H1 (cell line): ENCODE results near the gene BTF3L4. TPM values are rescaled to one million over a fixed set of nuclear protein-coding genes. Genes with fewer than 3 reads are reported as not detected.

ENCODE experiments used
- CTCF ChIA-PET: fragments of 300-600 bp; sonication (Branson Sonifier 250); formaldehyde crosslinking; loops from one replicate; lab custom pipeline; 2021; ENCODE audit not compliant: partially characterized antibody; lab: Charles Lee
- POLR2A ChIA-PET: fragments of 300-600 bp; sonication (Branson Sonifier 250); formaldehyde crosslinking; loops from one replicate; lab custom pipeline; 2021; ENCODE audit warnings: inconsistent platforms; ENCODE audit not compliant: partially characterized antibody; lab: Charles Lee
- DNase-seq, 2 experiments: peaks; one replicate each; pipeline versions ENCODE4 v3.0.0 to v3.0.0-alpha.2; 2010 to 2022; ENCODE audit warnings: low spot score in 2 of 2, low read depth in 1 of 2, mixed read lengths in 1 of 2
- FAIRE-seq: peaks from 2 replicates; lab custom pipeline; 2011; peaks lifted over from hg19 to GRCh38; lab: Jason Lieb, UNC
- H2AFZ ChIP-seq: 2 replicates; pipeline ENCODE4 v1.8.1; 2012; ENCODE audit warnings: low read length, inconsistent platforms
- H2AK5ac ChIP-seq: 2 replicates; pipeline ENCODE4 v1.6.1; 2013; ENCODE audit warnings: low read depth, low read length
- H2BK120ac ChIP-seq: replicated peaks from 2 replicates; pipeline ENCODE3; 2013; ENCODE audit warnings: low read depth, low read length, inconsistent platforms
- H2BK12ac ChIP-seq: 2 replicates; pipeline ENCODE4 v1.6.1; 2013; ENCODE audit warnings: low read depth, low read length
- H2BK15ac ChIP-seq: 2 replicates; pipeline ENCODE4 v1.6.1; 2013; ENCODE audit warnings: low read length
- H2BK20ac ChIP-seq: 2 replicates; pipeline ENCODE4 v1.6.1; 2013; ENCODE audit warnings: low read length
- H2BK5ac ChIP-seq: 2 replicates; pipeline ENCODE4 v1.6.1; 2013; ENCODE audit warnings: low read depth, low read length
- H3K14ac ChIP-seq: 2 replicates; pipeline ENCODE4 v1.6.1; 2013; ENCODE audit warnings: inconsistent platforms; ENCODE audit not compliant: insufficient read length
- H3K18ac ChIP-seq: 2 replicates; pipeline ENCODE4 v1.6.1; 2013; ENCODE audit warnings: low read length; ENCODE audit errors: extremely low read depth
- H3K23ac ChIP-seq: 2 replicates; pipeline ENCODE4 v1.6.1; 2013; ENCODE audit warnings: inconsistent platforms; ENCODE audit not compliant: insufficient read length
- H3K23me2 ChIP-seq: 2 replicates; pipeline ENCODE4 v1.6.1; 2013; ENCODE audit warnings: low read depth, low read length
- H3K27ac ChIP-seq: 2 replicates; pipeline ENCODE4 v1.6.1; 2011; ENCODE audit warnings: low read depth, low read length, inconsistent platforms
- H3K27me3 ChIP-seq, 4 experiments: replicated peaks in 1 of 4; 1 replicate in 1 of 4; 2 replicates in 3 of 4; pipeline versions ENCODE4 v1.6.1 to v1.8.1; 2011 to 2013; ENCODE audit warnings: low read length in 3 of 4, mild to moderate bottlenecking in 3 of 4, inconsistent platforms in 2 of 4, mixed read lengths in 2 of 4, moderate library complexity in 1 of 4; ENCODE audit not compliant: control insufficient read depth in 3 of 4, insufficient read depth in 3 of 4; ENCODE audit errors: extremely low read depth in 1 of 4
- H3K36me3 ChIP-seq, 4 experiments: 2 replicates each; pipeline versions ENCODE4 v1.6.1 to v1.8.1; 2011 to 2013; ENCODE audit warnings: mild to moderate bottlenecking in 4 of 4, low read length in 3 of 4, moderate library complexity in 2 of 4, control low read depth in 1 of 4, inconsistent platforms in 1 of 4; ENCODE audit not compliant: insufficient read depth in 4 of 4, control insufficient read depth in 2 of 4
- H3K4ac ChIP-seq: replicated peaks from 2 replicates; pipeline ENCODE3; 2013; ENCODE audit warnings: low read length, low read depth, mixed read lengths, inconsistent platforms; ENCODE audit not compliant: insufficient read length
- H3K4me1 ChIP-seq, 4 experiments: replicated peaks in 1 of 4; 1 replicate in 1 of 4; 2 replicates in 3 of 4; pipeline versions ENCODE4 v1.6.1 to v1.8.1; 2011 to 2013; ENCODE audit warnings: low read length in 3 of 4, inconsistent platforms in 2 of 4, mixed read lengths in 1 of 4; ENCODE audit not compliant: insufficient read depth in 4 of 4, control insufficient read depth in 3 of 4
- H3K4me2 ChIP-seq, 2 experiments: 2 replicates each; pipeline versions ENCODE4 v1.6.1 to v1.8.1; 2011 to 2013; ENCODE audit warnings: low read depth in 2 of 2, low read length in 2 of 2, control low read depth in 1 of 2, inconsistent platforms in 1 of 2, mild to moderate bottlenecking in 1 of 2; ENCODE audit not compliant: insufficient read depth in 1 of 2
- H3K4me3 ChIP-seq, 4 experiments: fragments of 200-600, 300-600 bp in 1 of 4; sonication (generic), shearing (Covaris generic), sonication (Bioruptor Twin) in 1 of 4; 2 replicates each; pipeline versions ENCODE4 v1.5.1 to v1.8.1; 2011 to 2016; ENCODE audit warnings: low read length in 4 of 4, low read depth in 3 of 4, control low read depth in 2 of 4, inconsistent platforms in 2 of 4, mild to moderate bottlenecking in 2 of 4, mixed read lengths in 1 of 4, moderate library complexity in 1 of 4; ENCODE audit not compliant: insufficient read depth in 2 of 4; ENCODE audit errors: extremely low read depth in 1 of 4
- H3K56ac ChIP-seq: replicated peaks from 2 replicates; pipeline ENCODE3; 2013; ENCODE audit warnings: low read depth, mild to moderate bottlenecking, mixed read lengths, low read length, inconsistent platforms; ENCODE audit not compliant: insufficient read length
- H3K79me1 ChIP-seq: 2 replicates; pipeline ENCODE4 v1.6.1; 2013; ENCODE audit warnings: low read depth, low read length, control low read depth
- H3K79me2 ChIP-seq, 2 experiments: 2 replicates each; pipeline versions ENCODE4 v1.6.1 to v1.8.1; 2012 to 2013; ENCODE audit warnings: low read length in 2 of 2, mild to moderate bottlenecking in 2 of 2, inconsistent platforms in 1 of 2; ENCODE audit not compliant: insufficient read depth in 2 of 2, control insufficient read depth in 1 of 2
- H3K9ac ChIP-seq, 4 experiments: replicated peaks in 1 of 4; 1 replicate in 1 of 4; 2 replicates in 3 of 4; pipeline versions ENCODE4 v1.6.1 to v1.8.1; 2011 to 2013; ENCODE audit warnings: low read depth in 3 of 4, low read length in 3 of 4, control low read depth in 2 of 4, mild to moderate bottlenecking in 2 of 4, moderate library complexity in 2 of 4, inconsistent platforms in 1 of 4; ENCODE audit errors: extremely low read depth in 1 of 4
- H3K9me3 ChIP-seq, 2 experiments: 2 replicates each; pipeline versions ENCODE4 v1.6.1 to v1.8.1; 2012 to 2013; ENCODE audit warnings: mild to moderate bottlenecking in 2 of 2, moderate library complexity in 2 of 2, control low read depth in 1 of 2, inconsistent platforms in 1 of 2, low read depth in 1 of 2, low read length in 1 of 2, mixed read lengths in 1 of 2; ENCODE audit not compliant: insufficient read depth in 2 of 2
- H4K20me1 ChIP-seq, 2 experiments: replicated peaks in 1 of 2; 2 replicates each; pipeline versions ENCODE3 to v1.8.1; 2011 to 2013; ENCODE audit warnings: inconsistent platforms in 2 of 2, low read length in 2 of 2, mild to moderate bottlenecking in 1 of 2; ENCODE audit not compliant: insufficient read depth in 2 of 2, control insufficient read depth in 1 of 2
- H4K5ac ChIP-seq: 2 replicates; pipeline ENCODE4 v1.6.1; 2013; ENCODE audit warnings: low read length, low read depth, mixed read lengths, inconsistent platforms; ENCODE audit not compliant: insufficient read length
- H4K8ac ChIP-seq: 2 replicates; pipeline ENCODE4 v1.8.0; 2013; ENCODE audit warnings: mild to moderate bottlenecking, moderate library complexity, low read length, inconsistent platforms; ENCODE audit not compliant: insufficient read depth; ENCODE audit errors: extremely low read depth
- H4K91ac ChIP-seq: replicated peaks from 2 replicates; pipeline ENCODE3; 2013; ENCODE audit warnings: low read length, mixed read lengths, inconsistent platforms; ENCODE audit not compliant: insufficient read length
- FOSL1 ChIP-seq: IDR thresholded peaks from 2 replicates; pipeline ENCODE4 v1.6.1; 2011; ENCODE audit warnings: mild to moderate bottlenecking, low read depth, low read length, moderate library complexity; ENCODE audit not compliant: insufficient read depth
- HDAC2 ChIP-seq, 2 experiments: fragments of 300-600 bp in 1 of 2; sonication (generic) in 1 of 2; IDR thresholded peaks; 2 replicates each; pipeline ENCODE4 v1.6.1; 2011 to 2012; ENCODE audit warnings: low read depth in 2 of 2, low read length in 2 of 2, mild to moderate bottlenecking in 2 of 2, moderate library complexity in 2 of 2, borderline replicate concordance in 1 of 2, inconsistent platforms in 1 of 2
- HDAC6 ChIP-seq: IDR thresholded peaks from one replicate; pipeline ENCODE4 v1.7.1; 2012; ENCODE audit warnings: low read depth, mild to moderate bottlenecking, inconsistent platforms, low read length, moderate library complexity
- KDM5A ChIP-seq: fragments of 200-600 bp; IDR thresholded peaks from 2 replicates; pipeline ENCODE4 v1.7.1; 2012; ENCODE audit warnings: mild to moderate bottlenecking, low read length, inconsistent platforms, mixed read lengths
- MAFK ChIP-seq: IDR thresholded peaks from 2 replicates; pipeline ENCODE4 v1.6.1; 2012; ENCODE audit warnings: low read depth, mild to moderate bottlenecking, improper control_type of control experiment, low read length
- NRF1 ChIP-seq: IDR thresholded peaks from 2 replicates; pipeline ENCODE4 v1.6.1; 2011; ENCODE audit warnings: mild to moderate bottlenecking, low read depth, low read length, improper control_type of control experiment
- PHF8 ChIP-seq: fragments of 200-600 bp; sonication (generic); conservative IDR thresholded peaks from 2 replicates; pipeline ENCODE4 v1.7.1; 2012; ENCODE audit warnings: low read depth, mild to moderate bottlenecking, inconsistent platforms, low read length, moderate library complexity
- POLR2AphosphoS5 ChIP-seq: IDR thresholded peaks from 2 replicates; pipeline ENCODE4 v1.6.1; 2011; ENCODE audit warnings: low read depth, low read length
- RAD21 ChIP-seq, 2 experiments: IDR thresholded peaks in 1 of 2; conservative IDR thresholded peaks in 1 of 2; 2 replicates each; pipeline ENCODE4 v1.6.1; 2011; ENCODE audit warnings: low read depth in 2 of 2, low read length in 2 of 2, improper control_type of control experiment in 1 of 2, inconsistent platforms in 1 of 2, mild to moderate bottlenecking in 1 of 2, moderate library complexity in 1 of 2
- RFX5 ChIP-seq: IDR thresholded peaks from 2 replicates; pipeline ENCODE4 v1.6.1; 2011; ENCODE audit warnings: low read depth, low read length, improper control_type of control experiment, borderline replicate concordance
- SP2 ChIP-seq: IDR thresholded peaks from 2 replicates; pipeline ENCODE4 v1.6.1; 2012; ENCODE audit warnings: mild to moderate bottlenecking, low read length, inconsistent platforms
- WGBS, 2 experiments: shearing (Covaris generic) in 1 of 2; methylation state at CpG; one replicate each; pipeline versions ENCODE4 v1.1.6 to v1.1.7; 2013 to 2015; ENCODE audit warnings: low lambda C conversion rate in 2 of 2, mixed read lengths in 2 of 2, inconsistent platforms in 1 of 2, low coverage in 1 of 2, missing lambda C conversion rate in 1 of 2; ENCODE audit not compliant: insufficient replicate concordance in 2 of 2, insufficient coverage in 1 of 2, insufficient read length in 1 of 2; ENCODE audit errors: extremely low coverage in 1 of 2, missing lambda C conversion rate in 1 of 2; 5-methylcytosine and 5-hydroxymethylcytosine counted together
- polyA plus RNA-seq, 7 experiments: library from polyadenylated mRNA; depleted of rRNA in 3 of 7; stranded (reverse) in 5 of 7; unstranded in 2 of 7; fragments of >200 nt in 5 of 7; fragments of 200-250 nt in 2 of 7; gene quantifications; 1 replicate in 5 of 7; 2 replicates in 1 of 7; 4 replicates in 1 of 7; pipeline versions ENCODE4 v1.2.1 to v1.2.3, GENCODE V29; 2011 to 2013; ENCODE audit warnings: missing spikeins in 2 of 7, mixed read lengths in 2 of 7
- total RNA-seq: library from RNA; stranded (reverse); fragmentation: NEBNext Ultra II Directional; extraction: Animal tissue kit (Norgen Biotek cat#: 25700); gene quantifications from 2 replicates; pipeline ENCODE4 v1.2.1, GENCODE V29; 2021

Gene BTF3L4
- total and polyA plus RNA-seq, 2 of the 8 experiments (the other 6 are each of a cell fraction or from before 2014, with no cell fraction given): 76.1 to 98.3 TPM

DNA sequence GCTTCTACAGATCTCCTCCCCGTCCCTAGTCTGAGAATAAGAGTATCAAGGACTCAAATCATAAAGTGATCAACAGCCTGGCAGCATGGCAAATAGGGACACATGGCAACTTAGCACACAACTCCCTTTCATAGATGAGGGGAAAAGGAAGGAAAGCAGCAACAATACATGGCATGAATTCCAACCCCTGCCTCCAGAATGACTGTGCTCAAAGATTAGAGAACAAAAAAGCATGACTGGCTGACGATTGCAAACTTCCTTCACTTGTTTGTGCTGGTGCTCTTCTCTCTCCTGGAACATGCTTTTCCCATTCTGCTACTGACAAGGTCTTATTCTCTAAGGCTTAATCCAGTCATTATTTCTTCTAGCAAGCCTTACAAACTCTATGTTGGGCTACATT is 34.0 kb upstream of the BTF3L4 start:
- H3K27me3 ChIP-seq: no peaks in the 10 kb centered on the region
- H3K14ac ChIP-seq: no peak overlapping the region
- no peak overlapping the region for H3K4me2 ChIP-seq
- H4K91ac ChIP-seq: no peak overlapping the region
- H3K9me3 ChIP-seq: no peaks in the 10 kb centered on the region
- no peak overlapping the region for H3K23ac ChIP-seq
- H3K79me2 ChIP-seq: no peaks in the 10 kb centered on the region
- no peaks in the 10 kb centered on the region; the same call in 1 of the 2 replicates for H3K23me2 ChIP-seq
- H2BK15ac ChIP-seq: no peak overlapping the region
- H4K8ac ChIP-seq: no peak overlapping the region
- no peak overlapping the region for H3K27ac ChIP-seq
- H3K4me3 ChIP-seq: no peak overlapping the region
- no peaks in the 10 kb centered on the region for H3K79me1 ChIP-seq
- H2BK5ac ChIP-seq: no peak overlapping the region
- H3K9ac ChIP-seq: no peak overlapping the region
- no peak overlapping the region for H2BK12ac ChIP-seq
- H2BK20ac ChIP-seq: no peak overlapping the region
- WGBS, 2 experiments: 84% methylated on average over 2 of the region's 2 CpGs; no CpG with 5 or more reads in 1 of the 2 experiments
- no peak overlapping the region for H4K5ac ChIP-seq
- no peak overlapping the region for H2AFZ ChIP-seq
- H2BK120ac ChIP-seq: no peak overlapping the region
- ChIA-PET POLR2A (interaction anchor here (0.6 to 0.9 kb wide), 3 partner anchors 13 to 801 kb away, joined by 3 to 5 read pairs (median 4); no protein-coding TSS in a partner anchor), CTCF (interaction anchor here (1.7 kb wide), 1 partner anchor 125 kb away, joined by 5 read pairs; no protein-coding TSS in a partner anchor)
- peaks cover 21 to 55% (median 42%) of the 10 kb centered on the region in 4 experiments for H3K36me3 ChIP-seq
- H2AK5ac ChIP-seq: no peak overlapping the region
- DNase-seq: no peak
- H3K56ac ChIP-seq: no peak overlapping the region
- H3K4ac ChIP-seq: no peak overlapping the region
- TF ChIP-seq RAD21 (IDR thresholded peaks at IDR 0.05 in 1 of 2, conservative IDR thresholded peaks at IDR 0.05 in 1 of 2; ENCODE audit: low read depth in 2 of 2, low read length in 2 of 2) (no peak), KDM5A (no peak), PHF8 (no peak), SP2 (no peak), HDAC2 (IDR thresholded peaks at IDR 0.05; ENCODE audit: borderline replicate concordance in 1 of 2, low read depth in 2 of 2, low read length in 2 of 2) (no peak), HDAC6 (no peak), RFX5 (no peak), FOSL1 (no peak), POLR2AphosphoS5 (no peak), NRF1 (no peak), MAFK (no peak)
- no peak for FAIRE-seq
- no peak overlapping the region for H3K18ac ChIP-seq
- H3K4me1 ChIP-seq: no peaks in the 10 kb centered on the region
- no peaks in the 10 kb centered on the region for H4K20me1 ChIP-seq
